Stimulated activated naive CD8-positive, alpha-beta T cell treated with anti-CD3 and anti-CD28 coated beads, Interleukin-15, Interleukin-2, amounts not matched to agents 100 ng/mL and 50 ng/mL, for 24 hours (primary cell): ENCODE data around the gene ATP10D.
"Not testable (repeated sequence)": the region's sequence is repeated elsewhere in the genome, so short reads cannot be mapped to it uniquely, and the experiment has no call there.

ENCODE experiments used
- H3K27ac Mint-ChIP-seq: one replicate; pipeline ENCODE4 v1.8.0; 2021; ENCODE audit warnings: mild to moderate bottlenecking, mixed read lengths
- H3K27me3 Mint-ChIP-seq: one replicate; pipeline ENCODE4 v1.8.0; 2021; ENCODE audit warnings: mixed read lengths
- H3K36me3 Mint-ChIP-seq: one replicate; pipeline ENCODE4 v1.8.0; 2021; ENCODE audit warnings: low read depth, mixed read lengths
- H3K4me1 Mint-ChIP-seq: one replicate; pipeline ENCODE4 v1.8.0; 2021; ENCODE audit warnings: low read depth, mixed read lengths
- H3K4me3 Mint-ChIP-seq: one replicate; pipeline ENCODE4 v1.8.0; 2021; ENCODE audit warnings: mild to moderate bottlenecking, mixed read lengths
- H3K9me3 Mint-ChIP-seq: one replicate; pipeline ENCODE4 v1.8.0; 2021; ENCODE audit warnings: mixed read lengths

The ATP10D gene

DNA sequence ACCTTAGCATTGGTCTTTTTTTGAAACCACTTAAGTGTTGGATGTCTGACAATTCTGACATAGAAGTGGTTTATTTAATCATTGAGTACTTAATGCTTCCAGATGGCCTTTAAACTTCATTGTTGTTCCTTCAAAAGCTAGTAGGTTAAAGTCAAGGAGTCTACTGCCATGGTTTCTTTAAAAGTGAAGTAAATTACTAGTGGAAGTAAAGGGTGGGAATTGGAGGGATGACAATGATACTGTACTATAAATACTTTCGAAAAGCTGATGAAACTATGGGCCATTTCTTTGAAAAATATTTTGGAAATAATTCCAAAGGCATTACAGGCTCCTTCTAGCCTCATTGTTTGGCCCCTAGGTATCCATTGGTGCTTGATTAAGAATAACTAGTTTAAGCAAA is 51.9 kb downstream of the ATP10D start:
- no peak overlapping the region for H3K4me3 Mint-ChIP-seq
- H3K27me3 Mint-ChIP-seq, result no peaks in the 10 kb centered on the region
- no peak overlapping the region for H3K27ac Mint-ChIP-seq
- peaks cover 7% of the 10 kb centered on the region for H3K9me3 Mint-ChIP-seq
- peaks cover 38% of the 10 kb centered on the region for H3K36me3 Mint-ChIP-seq
- peaks cover 33% of the 10 kb centered on the region for H3K4me1 Mint-ChIP-seq

DNA sequence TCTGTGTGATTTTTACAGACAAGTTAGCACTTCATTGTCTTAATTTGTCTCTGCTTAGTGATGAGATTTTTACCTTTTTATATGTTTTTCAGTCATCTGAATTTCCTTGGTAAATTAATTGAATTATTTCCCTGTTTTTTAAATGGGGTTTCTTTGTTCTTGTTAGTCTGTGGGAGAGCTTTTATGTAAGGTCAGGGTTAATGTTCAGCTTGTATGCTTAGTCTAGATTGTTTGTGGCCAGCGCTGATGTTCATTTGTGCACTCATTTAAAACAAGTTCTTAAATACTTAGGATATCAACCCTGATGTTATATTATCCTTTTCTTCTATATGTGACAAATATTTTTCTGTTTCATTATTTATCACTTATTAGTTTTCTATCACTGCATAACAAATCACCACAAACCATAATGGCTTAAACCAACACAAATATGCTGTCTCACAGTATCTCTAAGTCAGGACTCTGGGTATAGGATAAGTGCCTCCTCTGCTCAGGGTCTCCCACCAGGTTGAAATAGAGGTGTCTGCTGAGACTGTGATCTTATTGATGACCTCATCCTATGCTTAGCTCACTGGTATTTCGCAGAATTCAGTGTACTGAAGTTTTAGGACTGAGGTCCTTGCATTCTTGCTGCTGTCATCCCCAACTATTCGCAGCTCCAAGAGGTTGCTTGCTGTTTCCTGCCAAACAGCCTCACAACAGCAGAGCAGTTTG is 53.2 kb downstream of the ATP10D start:
- peaks cover 20% of the 10 kb centered on the region for H3K4me1 Mint-ChIP-seq
- H3K27me3 Mint-ChIP-seq, result no peaks in the 10 kb centered on the region
- no peak overlapping the region for H3K27ac Mint-ChIP-seq
- peaks cover 31% of the 10 kb centered on the region for H3K36me3 Mint-ChIP-seq
- H3K4me3 Mint-ChIP-seq, result no peak overlapping the region
- peaks cover 7% of the 10 kb centered on the region for H3K9me3 Mint-ChIP-seq

DNA sequence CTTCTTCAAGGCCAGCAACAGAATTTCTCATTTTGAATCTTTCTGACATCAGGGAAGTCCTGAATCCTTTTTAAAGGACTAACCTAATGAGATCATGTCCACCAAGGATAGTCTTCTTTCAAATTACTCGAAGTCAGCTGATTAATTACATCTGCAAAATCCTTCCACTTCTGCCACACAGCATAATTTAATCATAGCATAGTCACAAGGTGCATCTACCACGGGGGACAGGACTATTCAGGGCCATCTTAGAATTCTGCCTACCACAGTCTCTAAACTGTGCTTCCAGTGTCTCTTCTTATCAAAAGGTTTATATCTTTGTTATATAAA is 53.7 kb downstream of the ATP10D start:
- Mint-ChIP-seq H3K36me3 (peaks cover 31% of the 10 kb centered on the region), H3K27me3 (no peaks in the 10 kb centered on the region), H3K9me3 (peaks cover 7% of the 10 kb centered on the region), H3K27ac (no peak overlapping the region), H3K4me1 (peaks cover 16% of the 10 kb centered on the region), H3K4me3 (no peak overlapping the region)

DNA sequence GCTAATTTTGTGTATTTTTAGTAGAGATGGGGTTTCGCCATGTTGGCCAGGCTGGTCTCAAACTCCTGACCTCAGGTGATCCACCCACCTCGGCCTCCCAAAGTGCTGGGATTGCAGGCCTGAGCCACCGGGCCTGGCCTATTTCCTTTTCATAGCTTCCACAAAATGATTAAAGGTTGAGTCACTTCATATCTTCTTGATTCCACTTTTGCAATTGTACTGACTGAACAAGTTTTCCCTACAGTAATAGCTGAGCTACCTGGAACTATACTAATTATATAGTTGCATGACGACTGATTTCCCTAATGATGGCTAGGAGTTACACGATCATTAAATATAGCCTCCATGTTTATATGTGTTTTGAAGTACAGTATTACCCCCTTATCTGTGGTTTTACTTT is 57.6 kb downstream of the ATP10D start:
- H3K36me3 Mint-ChIP-seq, result peaks cover 13% of the 10 kb centered on the region
- H3K9me3 Mint-ChIP-seq, H3K4me1 Mint-ChIP-seq, H3K27me3 Mint-ChIP-seq, H3K4me3 Mint-ChIP-seq, H3K27ac Mint-ChIP-seq: not testable (repeated sequence)

DNA sequence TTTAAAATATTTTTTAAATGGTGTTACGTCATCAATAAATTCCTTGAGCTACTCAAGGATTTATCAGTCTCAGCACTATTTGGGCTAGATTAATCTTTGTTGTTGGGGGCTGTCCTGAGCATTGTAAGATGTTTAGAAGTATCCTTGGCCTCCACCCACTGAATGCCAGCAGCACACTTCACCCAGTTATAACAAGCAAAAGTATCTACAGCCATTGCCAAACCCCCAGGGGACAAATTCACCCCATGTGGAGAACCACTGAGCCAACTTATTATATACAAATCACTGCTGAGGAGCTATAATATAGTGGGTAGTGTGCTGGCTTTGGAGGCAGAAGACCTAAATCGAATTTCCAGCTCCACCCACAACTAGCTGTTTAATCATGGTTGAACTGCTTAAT is 58.3 kb downstream of the ATP10D start:
- H3K36me3 Mint-ChIP-seq, result peaks cover 18% of the 10 kb centered on the region
- H3K4me1 Mint-ChIP-seq, result no peaks in the 10 kb centered on the region
- H3K9me3 Mint-ChIP-seq, result no peaks in the 10 kb centered on the region
- H3K4me3 Mint-ChIP-seq, result no peak overlapping the region
- no peak overlapping the region for H3K27ac Mint-ChIP-seq
- H3K27me3 Mint-ChIP-seq, result no peaks in the 10 kb centered on the region

DNA sequence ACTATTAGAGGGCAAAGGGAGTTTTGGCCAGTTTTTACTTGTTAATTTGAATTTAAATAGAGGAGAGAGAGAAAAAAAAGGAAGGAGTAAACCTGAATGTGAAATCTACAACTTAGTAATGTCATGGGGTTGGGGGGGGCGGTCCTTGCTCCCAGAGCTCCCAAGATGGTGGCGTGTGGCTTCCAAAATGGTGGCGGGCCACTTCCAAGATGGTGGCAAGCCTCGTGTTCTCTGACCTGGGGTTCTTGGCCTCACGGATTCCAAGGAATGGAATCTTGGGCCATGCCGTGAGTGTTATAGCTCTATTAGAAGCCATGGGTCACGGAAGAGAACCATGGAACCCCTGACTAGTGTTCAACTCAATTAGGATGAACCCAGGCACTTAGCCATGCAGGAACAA is 65.3 kb downstream of the ATP10D start:
- H3K27ac Mint-ChIP-seq, result not testable (repeated sequence)

DNA sequence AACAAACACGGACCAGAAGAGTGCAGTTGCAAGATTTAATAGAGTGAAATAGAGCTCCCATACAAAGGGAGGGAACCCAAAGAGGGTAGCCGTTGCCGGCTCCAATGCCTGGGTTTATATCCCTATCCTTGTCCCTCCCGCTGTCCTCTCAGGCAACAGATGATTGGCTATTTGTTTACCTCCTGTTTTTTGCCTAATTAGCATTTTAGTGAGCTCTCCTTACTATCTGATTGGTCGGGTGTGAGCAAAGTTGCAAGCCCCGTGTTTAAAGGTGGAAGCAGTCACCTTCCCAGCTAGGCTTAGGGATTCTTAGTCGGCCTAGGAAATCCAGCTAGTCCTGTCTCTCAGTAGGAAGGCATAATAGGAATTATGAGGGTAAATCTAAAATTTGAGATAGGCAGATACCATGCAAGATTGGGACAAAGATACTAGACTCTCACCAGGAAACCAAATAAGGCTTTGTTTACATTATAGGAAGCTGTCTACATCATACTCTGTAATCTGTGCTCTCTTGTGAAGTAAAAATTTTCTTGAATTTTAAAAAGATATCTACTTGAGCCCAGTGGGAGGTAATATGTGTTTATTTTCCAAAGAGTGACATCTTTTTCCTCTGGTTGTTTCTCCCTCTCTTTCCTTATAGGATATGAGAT is 65.9 kb downstream of the ATP10D start:
- no peaks in the 10 kb centered on the region for H3K27me3 Mint-ChIP-seq
- H3K36me3 Mint-ChIP-seq, result peaks cover 19% of the 10 kb centered on the region
- no peak overlapping the region for H3K4me3 Mint-ChIP-seq
- H3K9me3 Mint-ChIP-seq, result no peaks in the 10 kb centered on the region
- no peaks in the 10 kb centered on the region for H3K4me1 Mint-ChIP-seq
- H3K27ac Mint-ChIP-seq, result no peak overlapping the region

More for the DNA sequence above, 65.3 kb downstream of the ATP10D start:
- H3K36me3 Mint-ChIP-seq, result peaks cover 23% of the 10 kb centered on the region
- not testable (repeated sequence) for H3K4me3 Mint-ChIP-seq, H3K27me3 Mint-ChIP-seq, H3K4me1 Mint-ChIP-seq, H3K9me3 Mint-ChIP-seq

DNA sequence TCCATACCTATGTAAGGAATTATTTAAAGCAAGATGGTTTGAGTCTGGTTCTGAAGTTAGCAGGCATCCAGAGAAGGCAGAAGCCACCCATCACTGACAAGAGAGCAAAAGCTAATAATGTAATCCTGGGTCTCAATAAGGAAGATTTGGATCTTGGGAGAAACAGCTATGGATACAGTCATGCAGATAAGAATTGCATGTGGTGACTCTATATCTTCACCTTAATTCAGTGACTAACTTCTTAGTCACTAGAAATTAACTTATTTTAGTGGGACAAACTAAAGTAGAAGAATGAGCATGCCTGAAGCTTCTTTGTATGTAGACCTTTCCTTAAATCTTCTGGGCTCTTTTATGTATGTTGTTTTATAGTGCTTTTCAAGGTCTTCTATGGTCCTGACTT is 66.6 kb downstream of the ATP10D start:
- H3K4me1 Mint-ChIP-seq, result no peaks in the 10 kb centered on the region
- H3K9me3 Mint-ChIP-seq, result no peaks in the 10 kb centered on the region
- H3K36me3 Mint-ChIP-seq, result peaks cover 15% of the 10 kb centered on the region
- no peaks in the 10 kb centered on the region for H3K27me3 Mint-ChIP-seq
- no peak overlapping the region for H3K27ac Mint-ChIP-seq
- H3K4me3 Mint-ChIP-seq, result no peak overlapping the region

DNA sequence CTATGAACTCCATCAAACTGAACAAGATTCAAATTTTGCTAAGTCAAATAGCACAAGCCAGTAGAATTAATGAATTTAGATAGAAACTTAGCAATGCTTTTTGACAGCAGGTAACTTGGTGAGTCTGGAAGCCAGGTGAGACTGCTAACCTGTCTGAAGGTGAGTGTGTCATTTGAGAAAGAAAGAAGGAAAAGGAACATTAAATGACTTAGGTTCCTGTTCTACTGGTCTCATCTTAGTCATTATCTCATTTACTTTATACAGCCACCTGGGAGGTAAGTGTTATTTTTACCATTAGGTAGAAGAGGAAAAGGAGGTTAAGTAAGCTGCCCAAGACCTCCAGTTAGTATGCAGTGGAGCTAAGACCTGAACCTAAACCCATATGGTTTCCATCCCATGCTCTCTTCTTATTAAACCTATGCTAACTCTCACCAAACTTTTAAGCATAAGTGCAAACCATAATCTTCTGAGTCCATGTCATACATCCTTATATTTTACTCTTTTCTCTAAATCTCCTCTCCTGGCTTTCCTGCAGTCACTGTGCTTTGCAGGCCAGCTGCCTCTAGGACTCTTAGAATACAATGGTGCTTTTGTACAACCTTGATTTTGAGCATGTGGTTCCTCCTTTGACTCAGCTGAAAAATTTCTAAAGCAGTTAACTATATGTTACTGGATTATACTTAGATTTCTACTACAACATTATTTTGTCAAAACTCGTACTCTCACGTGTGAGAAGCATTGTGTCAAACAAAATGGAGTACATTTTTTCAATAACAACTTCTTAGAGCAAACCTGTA is 68.5 kb downstream of the ATP10D start:
- Mint-ChIP-seq H3K27me3 (no peaks in the 10 kb centered on the region), H3K4me3 (no peak overlapping the region), H3K27ac (no peak overlapping the region), H3K36me3 (peaks cover 9% of the 10 kb centered on the region), H3K9me3 (no peaks in the 10 kb centered on the region), H3K4me1 (no peaks in the 10 kb centered on the region)

DNA sequence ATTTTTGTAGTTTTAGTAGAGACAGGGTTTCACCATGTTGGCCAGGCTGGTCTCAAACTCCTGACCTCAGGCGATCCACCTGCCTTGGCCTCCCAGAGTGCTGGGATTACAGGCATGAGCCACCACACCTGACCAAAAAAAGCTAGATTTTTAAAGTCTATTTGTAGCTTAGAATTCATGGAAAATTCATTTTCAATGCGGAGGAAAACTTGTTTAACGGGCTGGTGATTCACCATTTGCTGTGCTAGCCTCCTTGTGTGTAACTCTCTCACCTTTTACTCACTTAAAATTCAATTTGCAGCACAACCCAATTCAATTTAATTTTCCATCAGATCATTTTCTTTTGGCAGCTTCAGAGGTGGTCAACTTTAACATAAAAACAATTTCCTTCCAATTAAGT is 70.8 kb downstream of the ATP10D start:
- not testable (repeated sequence) for H3K4me3 Mint-ChIP-seq, H3K27me3 Mint-ChIP-seq, H3K36me3 Mint-ChIP-seq, H3K4me1 Mint-ChIP-seq, H3K9me3 Mint-ChIP-seq, H3K27ac Mint-ChIP-seq

DNA sequence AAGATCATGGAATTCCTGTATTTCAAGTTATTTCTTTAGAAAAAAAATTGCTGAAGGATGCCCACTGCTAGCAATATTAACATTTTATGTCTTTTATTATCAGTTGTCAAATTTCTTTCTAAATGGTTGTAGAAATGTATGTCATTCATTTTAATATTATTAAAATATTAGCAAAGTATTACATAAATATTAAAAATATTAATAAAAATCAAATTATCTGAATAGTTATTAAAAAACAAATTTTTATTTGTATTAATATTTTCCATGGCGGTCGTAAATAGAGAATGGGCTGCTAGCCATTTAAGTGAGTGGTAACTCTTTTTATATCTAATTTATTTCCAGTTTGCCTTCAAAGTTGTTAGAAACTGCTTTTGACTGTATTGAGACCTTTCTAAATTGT is 72.2 kb downstream of the ATP10D start:
- H3K4me1 Mint-ChIP-seq, result no peaks in the 10 kb centered on the region
- no peaks in the 10 kb centered on the region for H3K9me3 Mint-ChIP-seq
- no peak overlapping the region for H3K27ac Mint-ChIP-seq
- H3K36me3 Mint-ChIP-seq, result no peaks in the 10 kb centered on the region
- no peaks in the 10 kb centered on the region for H3K27me3 Mint-ChIP-seq
- H3K4me3 Mint-ChIP-seq, result no peak overlapping the region

DNA sequence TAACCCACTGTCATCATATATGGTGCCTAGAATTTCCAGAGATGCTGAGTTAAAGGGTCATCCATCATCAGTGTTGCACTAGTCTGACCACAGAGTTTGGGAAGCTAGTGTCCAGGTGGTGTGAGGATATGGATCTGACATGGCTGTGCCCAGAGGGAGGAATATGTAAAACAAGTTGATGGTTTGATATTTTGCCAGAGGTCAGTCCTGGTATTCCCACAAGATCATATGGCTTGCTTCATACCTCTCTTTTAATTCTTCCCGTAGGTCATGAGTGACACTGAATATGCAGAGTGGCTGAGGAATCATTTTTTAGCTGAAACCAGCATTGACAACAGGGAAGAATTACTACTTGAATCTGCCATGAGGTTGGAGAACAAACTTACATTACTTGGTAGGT is 75.6 kb downstream of the ATP10D start:
- no peak overlapping the region for H3K4me3 Mint-ChIP-seq
- no peaks in the 10 kb centered on the region for H3K36me3 Mint-ChIP-seq
- no peaks in the 10 kb centered on the region for H3K4me1 Mint-ChIP-seq
- H3K27ac Mint-ChIP-seq, result no peak overlapping the region
- H3K9me3 Mint-ChIP-seq, result no peaks in the 10 kb centered on the region
- H3K27me3 Mint-ChIP-seq, result no peaks in the 10 kb centered on the region

DNA sequence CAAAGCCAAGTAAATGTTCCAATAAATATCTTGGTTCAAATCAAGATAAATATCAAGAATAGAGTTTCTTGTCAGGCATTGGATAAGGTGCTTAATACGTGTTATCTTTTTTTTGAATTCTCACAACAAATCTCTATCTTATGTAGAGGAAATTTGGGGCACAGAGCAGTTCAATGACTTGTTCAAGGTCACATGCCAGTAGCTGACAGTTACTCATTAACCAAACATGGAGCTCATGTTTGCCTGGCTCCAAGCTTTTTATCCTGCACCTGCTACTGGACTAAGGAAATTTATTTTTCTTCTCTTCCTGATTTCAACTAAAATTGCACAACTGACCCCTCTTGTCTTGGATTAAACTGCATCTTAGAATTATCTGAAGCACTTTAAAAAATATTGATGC is 76.3 kb downstream of the ATP10D start:
- no peak overlapping the region for H3K27ac Mint-ChIP-seq
- no peaks in the 10 kb centered on the region for H3K4me1 Mint-ChIP-seq
- no peaks in the 10 kb centered on the region for H3K27me3 Mint-ChIP-seq
- H3K9me3 Mint-ChIP-seq, result no peaks in the 10 kb centered on the region
- H3K36me3 Mint-ChIP-seq, result no peaks in the 10 kb centered on the region
- H3K4me3 Mint-ChIP-seq, result no peak overlapping the region

DNA sequence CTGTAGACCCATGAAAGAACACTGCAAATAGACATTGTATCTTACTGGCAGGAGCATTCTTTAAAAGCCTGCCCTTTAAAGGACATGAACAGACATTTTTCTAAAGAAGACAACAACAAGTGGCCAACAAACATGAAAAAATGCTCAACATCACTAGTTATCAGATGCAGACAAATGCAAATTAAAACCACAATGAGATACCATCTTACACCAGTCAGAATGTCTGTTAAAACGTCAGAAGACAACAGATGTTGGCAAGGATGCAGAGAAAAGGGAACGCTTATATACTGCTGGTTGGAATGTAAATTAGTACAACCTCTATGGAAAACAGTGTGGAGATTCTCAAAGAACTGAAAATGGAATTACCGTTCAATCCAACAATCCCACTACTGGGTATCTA is 77.2 kb downstream of the ATP10D start:
- H3K9me3 Mint-ChIP-seq, result no peaks in the 10 kb centered on the region
- no peak overlapping the region for H3K27ac Mint-ChIP-seq
- no peak overlapping the region for H3K4me3 Mint-ChIP-seq
- no peaks in the 10 kb centered on the region for H3K36me3 Mint-ChIP-seq
- H3K27me3 Mint-ChIP-seq, result no peaks in the 10 kb centered on the region
- no peaks in the 10 kb centered on the region for H3K4me1 Mint-ChIP-seq

DNA sequence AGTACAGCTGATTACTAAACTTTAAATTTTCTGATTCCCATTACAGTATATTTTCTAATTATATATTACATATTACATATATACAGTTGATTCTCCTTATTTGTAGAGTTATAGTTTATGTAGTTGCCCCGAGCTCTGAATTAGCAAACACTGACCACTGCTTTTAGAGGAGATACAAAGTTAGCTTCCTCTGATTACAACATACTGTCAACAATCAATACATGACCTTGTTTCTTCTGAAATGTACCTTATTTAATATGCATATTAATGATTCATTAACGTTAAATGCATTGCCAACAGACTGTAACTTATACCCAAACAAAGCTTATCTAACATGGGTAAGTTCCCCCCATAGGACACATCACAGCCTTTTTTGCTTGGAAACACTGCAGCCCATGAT is 81.5 kb downstream of the ATP10D start:
- Mint-ChIP-seq H3K9me3 (no peaks in the 10 kb centered on the region), H3K4me3 (no peak overlapping the region), H3K36me3 (peaks cover 12% of the 10 kb centered on the region), H3K4me1 (no peaks in the 10 kb centered on the region), H3K27ac (no peak overlapping the region), H3K27me3 (no peaks in the 10 kb centered on the region)
